Caco-2 (cell line): Measurements from ENCODE around the gene ANKRD28. TPM values are rescaled to one million over a fixed set of nuclear protein-coding genes. Genes with fewer than 3 reads are reported as not detected.

Experiments
- BruUV-seq: library from RNA; stranded (reverse); fragments of 400-500 nt; replicated peaks from 2 replicates; lab custom pipeline; 2021; lab: Mats Ljungman, UMichigan
- CTCF ChIA-PET: fragments of 300-600 bp; sonication (Branson Sonifier 250); formaldehyde crosslinking; loops from one replicate; lab custom pipeline; 2022; ENCODE audit warnings: antibody characterized with exemption; lab: Charles Lee
- POLR2A ChIA-PET: fragments of 300-600 bp; sonication (Branson Sonifier 250); formaldehyde crosslinking; loops from one replicate; lab custom pipeline; 2022; ENCODE audit warnings: antibody characterized with exemption; lab: Charles Lee
- DNase-seq, 2 experiments: peaks; one replicate each; pipeline versions ENCODE4 v3.0.0 to v3.0.0-alpha.2; 2020 to 2022
- H3K27me3 ChIP-seq: replicated peaks from 2 replicates; pipeline ENCODE4 v1.6.0; 2011; ENCODE audit warnings: low read length; ENCODE audit not compliant: control insufficient read depth, insufficient read depth
- H3K36me3 ChIP-seq: 2 replicates; pipeline ENCODE4 v1.5.1; 2011; ENCODE audit warnings: low read length; ENCODE audit not compliant: control insufficient read depth, insufficient read depth
- H3K4me1 ChIP-seq: fragments of 250-450 bp; sonication (Bioruptor Pico); 2 replicates; pipeline ENCODE4 v1.5.1; 2020; ENCODE audit warnings: mild to moderate bottlenecking
- H3K4me3 ChIP-seq: 2 replicates; pipeline ENCODE4 v1.5.1; 2011; ENCODE audit warnings: low read depth, mild to moderate bottlenecking, control low read depth, low read length
- H3K9me3 ChIP-seq: fragments of 250-450 bp; sonication (Bioruptor Pico); 2 replicates; pipeline ENCODE4 v1.5.1; 2020; ENCODE audit warnings: mild to moderate bottlenecking, moderate library complexity
- H3K27ac Mint-ChIP-seq: one replicate; pipeline ENCODE4 v1.8.0; 2022; ENCODE audit warnings: mixed read lengths; ENCODE audit not compliant: unreplicated experiment
- H3K27me3 Mint-ChIP-seq: one replicate; pipeline ENCODE4 v1.8.0; 2022; ENCODE audit warnings: mixed read lengths; ENCODE audit not compliant: insufficient read depth, unreplicated experiment
- H3K36me3 Mint-ChIP-seq: one replicate; pipeline ENCODE4 v1.8.0; 2022; ENCODE audit warnings: mild to moderate bottlenecking, mixed read lengths; ENCODE audit not compliant: insufficient read depth, unreplicated experiment
- H3K4me1 Mint-ChIP-seq: one replicate; pipeline ENCODE4 v1.8.0; 2022; ENCODE audit warnings: low read depth, mixed read lengths; ENCODE audit not compliant: unreplicated experiment
- H3K4me3 Mint-ChIP-seq: one replicate; pipeline ENCODE4 v1.8.0; 2022; ENCODE audit warnings: mild to moderate bottlenecking, moderate library complexity, mixed read lengths; ENCODE audit not compliant: unreplicated experiment
- H3K9me3 Mint-ChIP-seq: one replicate; pipeline ENCODE4 v1.8.0; 2022; ENCODE audit warnings: mixed read lengths; ENCODE audit not compliant: unreplicated experiment
- intact Hi-C: fragments of 100-400 bp; cut with micrococcal nuclease; formaldehyde crosslinking; loops from one replicate; pipeline ENCODE4 v1.10.0; 2022; ENCODE audit not compliant: unreplicated experiment
- total RNA-seq: library from RNA; stranded (reverse); gene quantifications from 2 replicates; pipeline ENCODE4 v1.2.3, GENCODE V29; 2022
- TF ChIP-seq, protein P1 (sequence below), 2 experiments: fragments of 200-600 bp in 1 of 2; IDR thresholded peaks; 1 replicate in 1 of 2; 2 replicates in 1 of 2; pipeline versions ENCODE4 v1.5.1 to v1.8.0; 2011 to 2022; ENCODE audit warnings: antibody characterized with exemption in 1 of 2, control low read depth in 1 of 2, inconsistent platforms in 1 of 2, low read depth in 1 of 2, low read length in 1 of 2, mild to moderate bottlenecking in 1 of 2, moderate library complexity in 1 of 2; ENCODE audit not compliant: insufficient read depth in 1 of 2, severe bottlenecking in 1 of 2, unreplicated experiment in 1 of 2

Gene ANKRD28
- total RNA-seq, 1 experiment from 2014 or later = 37.2 TPM

DNA sequence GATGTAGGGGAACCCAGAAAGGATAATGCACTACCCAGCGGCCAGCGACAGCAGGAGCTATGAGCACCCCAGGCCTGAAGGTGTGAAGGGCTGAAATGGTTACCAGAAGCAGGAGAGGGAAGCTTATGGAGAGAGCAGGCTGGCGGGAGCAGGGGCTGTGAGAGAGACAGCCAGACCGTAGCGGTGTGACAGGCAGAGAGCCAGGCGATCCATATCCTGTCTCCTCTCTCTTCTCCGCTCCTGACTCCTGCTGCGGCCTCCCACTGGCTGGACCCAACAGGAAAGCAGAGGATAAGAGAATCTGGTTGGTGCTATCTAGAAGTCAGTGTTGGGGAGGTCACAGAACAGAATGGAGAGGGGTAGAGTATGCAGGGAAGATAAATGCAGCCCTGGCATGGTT, 146.4 kb downstream of the ANKRD28 start:
- no peak for DNase-seq
- H3K36me3 ChIP-seq = no peaks in the 10 kb centered on the region
- peaks cover 8% of the 10 kb centered on the region for H3K4me1 Mint-ChIP-seq
- H3K27me3 ChIP-seq = no peaks in the 10 kb centered on the region
- no peak overlapping the region for H3K4me3 ChIP-seq
- TF ChIP-seq, protein P1, sequence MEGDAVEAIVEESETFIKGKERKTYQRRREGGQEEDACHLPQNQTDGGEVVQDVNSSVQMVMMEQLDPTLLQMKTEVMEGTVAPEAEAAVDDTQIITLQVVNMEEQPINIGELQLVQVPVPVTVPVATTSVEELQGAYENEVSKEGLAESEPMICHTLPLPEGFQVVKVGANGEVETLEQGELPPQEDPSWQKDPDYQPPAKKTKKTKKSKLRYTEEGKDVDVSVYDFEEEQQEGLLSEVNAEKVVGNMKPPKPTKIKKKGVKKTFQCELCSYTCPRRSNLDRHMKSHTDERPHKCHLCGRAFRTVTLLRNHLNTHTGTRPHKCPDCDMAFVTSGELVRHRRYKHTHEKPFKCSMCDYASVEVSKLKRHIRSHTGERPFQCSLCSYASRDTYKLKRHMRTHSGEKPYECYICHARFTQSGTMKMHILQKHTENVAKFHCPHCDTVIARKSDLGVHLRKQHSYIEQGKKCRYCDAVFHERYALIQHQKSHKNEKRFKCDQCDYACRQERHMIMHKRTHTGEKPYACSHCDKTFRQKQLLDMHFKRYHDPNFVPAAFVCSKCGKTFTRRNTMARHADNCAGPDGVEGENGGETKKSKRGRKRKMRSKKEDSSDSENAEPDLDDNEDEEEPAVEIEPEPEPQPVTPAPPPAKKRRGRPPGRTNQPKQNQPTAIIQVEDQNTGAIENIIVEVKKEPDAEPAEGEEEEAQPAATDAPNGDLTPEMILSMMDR (IDR thresholded peaks at IDR 0.05; ENCODE audit: insufficient read depth in 1 of 2, low read depth in 1 of 2, low read length in 1 of 2, severe bottlenecking in 1 of 2, unreplicated experiment in 1 of 2) = no peak
- H3K4me3 Mint-ChIP-seq = no peak overlapping the region
- no peaks in the 10 kb centered on the region for H3K4me1 ChIP-seq
- ChIA-PET POLR2A (no interaction called here), CTCF (interaction anchor here (0.6 kb wide), 1 partner anchor 8 kb away, joined by 3 read pairs; no protein-coding TSS in a partner anchor)
- no peaks in the 10 kb centered on the region for H3K27me3 Mint-ChIP-seq
- BruUV-seq = no TSS peak
- H3K36me3 Mint-ChIP-seq = no peaks in the 10 kb centered on the region
- intact Hi-C loops = no loop called here
- peaks cover 7% of the 10 kb centered on the region for H3K9me3 Mint-ChIP-seq
- H3K27ac Mint-ChIP-seq = no peak overlapping the region
- peaks cover 6% of the 10 kb centered on the region for H3K9me3 ChIP-seq

GRCh38 chr3:15649858-15650257, 147.9 kb downstream of the ANKRD28 start:
- no TSS peak for BruUV-seq
- H3K9me3 Mint-ChIP-seq = no peaks in the 10 kb centered on the region
- CTCF ChIA-PET = no interaction called here

DNA sequence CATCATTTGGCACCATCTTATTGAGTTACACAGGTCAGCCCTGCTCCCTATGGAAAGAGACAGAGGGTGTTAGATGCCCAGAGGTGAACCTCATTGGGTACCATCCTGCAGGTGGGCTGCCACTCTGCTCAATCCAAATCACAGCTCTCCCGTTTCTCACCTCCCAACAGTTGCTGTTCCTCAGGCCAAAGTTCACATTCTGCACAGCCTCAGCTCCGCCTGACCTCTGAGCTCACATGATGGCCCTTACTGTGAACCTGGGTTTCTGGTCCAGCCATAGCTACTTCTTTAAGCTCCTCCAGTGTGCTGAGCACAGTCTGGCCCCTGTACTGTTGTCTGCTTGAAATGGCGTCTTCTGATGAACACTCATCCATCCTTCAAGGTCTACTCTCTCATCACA, 148.4 kb downstream of the ANKRD28 start:
- Histone ChIP-seq H3K4me1 (no peaks in the 10 kb centered on the region), H3K27me3 (no peaks in the 10 kb centered on the region), H3K4me3 (no peak overlapping the region), H3K9me3 (no peaks in the 10 kb centered on the region), H3K36me3 (no peaks in the 10 kb centered on the region)
- Mint-ChIP-seq H3K4me3 (no peak overlapping the region), H3K9me3 (no peaks in the 10 kb centered on the region), H3K36me3 (no peaks in the 10 kb centered on the region), H3K27me3 (no peaks in the 10 kb centered on the region), H3K4me1 (peaks cover 8% of the 10 kb centered on the region), H3K27ac (no peak overlapping the region)
- POLR2A ChIA-PET = no interaction called here
- no peak for DNase-seq
- intact Hi-C loops = no loop called here
- BruUV-seq = no TSS peak
- CTCF ChIA-PET = no interaction called here
- TF ChIP-seq, protein P1 (IDR thresholded peaks at IDR 0.05; ENCODE audit: insufficient read depth in 1 of 2, low read depth in 1 of 2, low read length in 1 of 2, severe bottlenecking in 1 of 2, unreplicated experiment in 1 of 2) = no peak

More at GRCh38 chr3:15649858-15650257, 147.9 kb downstream of the ANKRD28 start:
- DNase-seq = no peak
- no peaks in the 10 kb centered on the region for H3K9me3 ChIP-seq
- no peaks in the 10 kb centered on the region for H3K27me3 Mint-ChIP-seq
- TF ChIP-seq, protein P1 (IDR thresholded peaks at IDR 0.05; ENCODE audit: insufficient read depth in 1 of 2, low read depth in 1 of 2, low read length in 1 of 2, severe bottlenecking in 1 of 2, unreplicated experiment in 1 of 2) = no peak
- no peaks in the 10 kb centered on the region for H3K27me3 ChIP-seq
- intact Hi-C loops = no loop called here
- no peaks in the 10 kb centered on the region for H3K36me3 ChIP-seq
- no peak overlapping the region for H3K27ac Mint-ChIP-seq
- H3K36me3 Mint-ChIP-seq = no peaks in the 10 kb centered on the region
- H3K4me3 ChIP-seq = no peak overlapping the region
- no peaks in the 10 kb centered on the region for H3K4me1 ChIP-seq
- POLR2A ChIA-PET = no interaction called here
- peaks cover 8% of the 10 kb centered on the region for H3K4me1 Mint-ChIP-seq
- H3K4me3 Mint-ChIP-seq = no peak overlapping the region
